CD4-positive, alpha-beta T cell (primary cell): ENCODE results near the gene DUSP28. TPM values are rescaled to one million over a fixed set of nuclear protein-coding genes. Genes with fewer than 3 reads are reported as not detected.
A peak's percentile ranks its signal among the peaks of the same experiment; 100 is the strongest.

ENCODE experiments used
- ATAC-seq: fragments of 200-7000 bp; cut with Tn5 transposase; one replicate; pipeline ENCODE4 v1.10.0; 2022; ENCODE audit warnings: mild to moderate bottlenecking; ENCODE audit not compliant: poor library complexity
- CTCF ChIA-PET: fragments of 350-600 bp; sonication (Branson Sonifier 250); formaldehyde crosslinking; loops from one replicate; lab custom pipeline; 2021; ENCODE audit warnings: antibody characterized with exemption, inconsistent platforms; lab: Charles Lee
- POLR2A ChIA-PET: fragments of 350-600 bp; sonication (Branson Sonifier 250); formaldehyde crosslinking; loops from one replicate; lab custom pipeline; 2021; ENCODE audit warnings: antibody characterized with exemption, inconsistent platforms; lab: Charles Lee
- DNase-seq, 14 experiments: peaks; one replicate each; pipeline ENCODE4 v3.0.0-alpha.2; 2013 to 2020; ENCODE audit warnings: mixed read lengths in 2 of 14
- H3K27ac ChIP-seq, 2 donors: one replicate each; pipeline versions ENCODE4 v1.5.1 to v1.7.0; 2013; ENCODE audit warnings: low read length in 2 of 2, low read depth in 1 of 2, mild to moderate bottlenecking in 1 of 2
- H3K27me3 ChIP-seq, 2 experiments: 1 replicate in 1 of 2; 2 replicates in 1 of 2; pipeline versions ENCODE4 v1.6.1 to v1.7.0; 2013; ENCODE audit warnings: low read length in 2 of 2, control low read depth in 1 of 2, mild to moderate bottlenecking in 1 of 2, moderate library complexity in 1 of 2; ENCODE audit not compliant: insufficient read depth in 2 of 2, control insufficient read depth in 1 of 2
- H3K36me3 ChIP-seq: one replicate; pipeline ENCODE4 v1.6.1; 2013; ENCODE audit warnings: low read length, control low read depth; ENCODE audit not compliant: insufficient read depth
- H3K4me1 ChIP-seq: one replicate; pipeline ENCODE4 v1.6.1; 2013; ENCODE audit warnings: low read length, control low read depth; ENCODE audit not compliant: insufficient read depth
- H3K4me3 ChIP-seq: one replicate; pipeline ENCODE4 v1.5.1; 2013; ENCODE audit warnings: mild to moderate bottlenecking, low read length, moderate library complexity
- H3K9me3 ChIP-seq, 2 experiments: 1 replicate in 1 of 2; 2 replicates in 1 of 2; pipeline versions ENCODE4 v1.6.1 to v1.7.0; 2013; ENCODE audit warnings: low read length in 2 of 2, mild to moderate bottlenecking in 2 of 2, control low read depth in 1 of 2, moderate library complexity in 1 of 2; ENCODE audit not compliant: control insufficient read depth in 1 of 2, insufficient read depth in 1 of 2
- H3K27ac Mint-ChIP-seq: one replicate; pipeline ENCODE4 v1.8.0; 2020; ENCODE audit warnings: mixed read lengths
- H3K27me3 Mint-ChIP-seq: one replicate; pipeline ENCODE4 v1.8.0; 2021; ENCODE audit warnings: mixed read lengths
- H3K36me3 Mint-ChIP-seq: one replicate; pipeline ENCODE4 v1.8.0; 2021; ENCODE audit warnings: low read depth, mixed read lengths
- H3K4me1 Mint-ChIP-seq: one replicate; pipeline ENCODE4 v1.8.0; 2021; ENCODE audit warnings: low read depth, mixed read lengths
- H3K4me3 Mint-ChIP-seq: one replicate; pipeline ENCODE4 v1.8.0; 2020; ENCODE audit warnings: mild to moderate bottlenecking, mixed read lengths
- H3K9me3 Mint-ChIP-seq: one replicate; pipeline ENCODE4 v1.8.0; 2020; ENCODE audit warnings: mixed read lengths
- CTCF ChIP-seq: fragments of 200-600 bp; IDR thresholded peaks from one replicate; pipeline ENCODE4 v1.8.0; 2022; ENCODE audit warnings: antibody characterized with exemption, mild to moderate bottlenecking
- intact Hi-C, 2 experiments: fragments of 100-400 bp; cut with DNase I in 1 of 2; cut with micrococcal nuclease in 1 of 2; formaldehyde crosslinking; loops; one replicate each; pipeline versions ENCODE4 v1.15.1 to v1.9.0; 2023 to 2025; cut with DNase I, micrococcal nuclease
- total RNA-seq, 174 experiments: library from RNA in 2 of 174; stranded (reverse) in 2 of 174; gene quantifications; one replicate each; pipeline ENCODE4 v1.2.3 and lab custom pipeline; 2021 to 2026

The DUSP28 gene
- total RNA-seq, 2 experiments from 2014 or later = 18.3 to 18.9 TPM

- H3K27me3 Mint-ChIP-seq = no peaks in the 10 kb centered on the region
- H3K9me3 Mint-ChIP-seq = no peaks in the 10 kb centered on the region
- peak within 1 kb of the TSS; percentile 96 for H3K4me3 Mint-ChIP-seq
- intact Hi-C loops = loop anchor here (2.0 to 10.0 kb wide), 10 partner anchors 53 to 1317 kb away; partner anchors contain the start of genes COPS9 (in 1 of the 2), FARP2 (in 1 of the 2), GPR35 (in 1 of the 2) and HDAC4 (in 1 of the 2)
- H3K36me3 Mint-ChIP-seq = peaks cover 51% of the 10 kb centered on the region
- peak within 1 kb of the TSS; percentile 98 for H3K27ac Mint-ChIP-seq
- ChIA-PET POLR2A (interaction anchor here (0.6 to 7.3 kb wide), 10 partner anchors 8 to 137 kb away, joined by 3 to 224 read pairs (median 6); partner anchors contain the start of genes ANKMY1, CAPN10 and DUSP28), CTCF (interaction anchor here (1.3 to 5.3 kb wide), 6 partner anchors 11 to 54 kb away, joined by 3 to 54 read pairs (median 28); partner anchors contain the start of genes ANKMY1 and CAPN10)
- Histone ChIP-seq H3K4me1 (peaks cover 88% of the 10 kb centered on the region), H3K9me3 (no peaks in the 10 kb centered on the region), H3K27ac (peak within 1 kb of the TSS; percentile 80 to 93), H3K27me3 (no peaks in the 10 kb centered on the region), H3K36me3 (peaks cover 21% of the 10 kb centered on the region), H3K4me3 (peak within 1 kb of the TSS; percentile 87)
- peak; percentile 12 for ATAC-seq
- H3K4me1 Mint-ChIP-seq = peaks cover 69% of the 10 kb centered on the region
- peak in 13 of 14 experiments; percentile 41 to 87 (median 54) for DNase-seq
- TF ChIP-seq CTCF = no peak
These were observed 7.9 kb downstream of the DUSP28 start, which contains the start of gene RNPEPL1 for GRCh38 chr2:240567872-240568677. TSS of gene RNPEPL1 (plus strand) at chr2:240568484. CDS start at chr2:240568587, 103 bp downstream.

GRCh38 chr2:240568678-240569522, 8.7 kb downstream of the DUSP28 start:
- H3K4me3 ChIP-seq = peak overlapping the region; percentile 74
- Mint-ChIP-seq H3K27me3 (no peaks in the 10 kb centered on the region), H3K9me3 (no peaks in the 10 kb centered on the region), H3K4me3 (peak overlapping the region; percentile 87), H3K27ac (peak overlapping the region; percentile 82), H3K36me3 (peaks cover 46% of the 10 kb centered on the region), H3K4me1 (peaks cover 63% of the 10 kb centered on the region)
- peak overlapping the region; percentile 44 to 66 for H3K27ac ChIP-seq
- no peak for TF ChIP-seq CTCF
- CTCF ChIA-PET = interaction anchor here (1.3 to 4.8 kb wide), 4 partner anchors 11 to 20 kb away, joined by 3 to 54 read pairs (median 15); partner anchors contain the start of genes ANKMY1 and CAPN10
- H3K36me3 ChIP-seq = peaks cover 25% of the 10 kb centered on the region
- DNase-seq (peak; percentile 30 to 89 (median 62)), ATAC-seq (peak; percentile 2)
- H3K4me1 ChIP-seq = peaks cover 85% of the 10 kb centered on the region
- H3K27me3 ChIP-seq = no peaks in the 10 kb centered on the region
- no peaks in the 10 kb centered on the region for H3K9me3 ChIP-seq
- POLR2A ChIA-PET = interaction anchor here (0.6 to 7.3 kb wide), 10 partner anchors 8 to 136 kb away, joined by 3 to 224 read pairs (median 4); partner anchors contain the start of genes ANKMY1, CAPN10 and DUSP28
- intact Hi-C loops = loop anchor here (1.0 to 10.0 kb wide), 10 partner anchors 16 to 1316 kb away; partner anchors contain the start of genes COPS9 (in 1 of the 2), FARP2 (in 1 of the 2), GPR35 (in 1 of the 2) and HDAC4 (in 1 of the 2)
